OCI-LY1 (cell line): ENCODE measurements around the gene PLSCR4.

Source experiments
- EZH2 ChIP-seq: fragments of 200-600 bp; sonication (generic), shearing (Covaris generic); IDR thresholded peaks from 2 replicates; pipeline ENCODE4 v1.8.0; 2017; ENCODE audit warnings: borderline replicate concordance, mixed run types, mild to moderate bottlenecking, antibody characterized with exemption, low read length, moderate library complexity, mixed read lengths
- TF ChIP-seq, protein P1 (sequence below): fragments of 200-600 bp; sonication (generic), shearing (Covaris generic); IDR thresholded peaks from 2 replicates; pipeline ENCODE4 v1.5.1; 2017; ENCODE audit warnings: mild to moderate bottlenecking, antibody characterized with exemption, low read length, moderate library complexity, mixed read lengths

DNA sequence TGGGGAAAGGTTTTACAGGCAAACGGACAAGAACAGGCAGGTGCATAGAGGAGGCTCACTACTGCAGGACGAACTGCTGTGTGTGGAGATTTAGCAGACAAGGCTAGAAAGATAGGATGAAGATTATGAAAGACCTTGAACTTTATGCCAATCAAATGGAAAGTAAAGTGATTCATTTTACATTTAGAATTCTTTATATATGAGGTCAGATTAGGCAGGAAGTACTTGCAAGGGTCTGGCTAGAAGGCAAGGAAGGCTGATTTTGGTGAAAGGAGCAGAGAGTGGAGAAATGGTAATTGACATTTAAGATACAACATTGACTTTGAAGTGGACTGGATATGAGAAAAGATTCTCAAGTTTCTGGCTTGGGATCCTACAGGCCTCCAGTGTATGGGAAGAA is 33.6 kb downstream of the PLSCR4 start:
- TF ChIP-seq, protein P1, sequence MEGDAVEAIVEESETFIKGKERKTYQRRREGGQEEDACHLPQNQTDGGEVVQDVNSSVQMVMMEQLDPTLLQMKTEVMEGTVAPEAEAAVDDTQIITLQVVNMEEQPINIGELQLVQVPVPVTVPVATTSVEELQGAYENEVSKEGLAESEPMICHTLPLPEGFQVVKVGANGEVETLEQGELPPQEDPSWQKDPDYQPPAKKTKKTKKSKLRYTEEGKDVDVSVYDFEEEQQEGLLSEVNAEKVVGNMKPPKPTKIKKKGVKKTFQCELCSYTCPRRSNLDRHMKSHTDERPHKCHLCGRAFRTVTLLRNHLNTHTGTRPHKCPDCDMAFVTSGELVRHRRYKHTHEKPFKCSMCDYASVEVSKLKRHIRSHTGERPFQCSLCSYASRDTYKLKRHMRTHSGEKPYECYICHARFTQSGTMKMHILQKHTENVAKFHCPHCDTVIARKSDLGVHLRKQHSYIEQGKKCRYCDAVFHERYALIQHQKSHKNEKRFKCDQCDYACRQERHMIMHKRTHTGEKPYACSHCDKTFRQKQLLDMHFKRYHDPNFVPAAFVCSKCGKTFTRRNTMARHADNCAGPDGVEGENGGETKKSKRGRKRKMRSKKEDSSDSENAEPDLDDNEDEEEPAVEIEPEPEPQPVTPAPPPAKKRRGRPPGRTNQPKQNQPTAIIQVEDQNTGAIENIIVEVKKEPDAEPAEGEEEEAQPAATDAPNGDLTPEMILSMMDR = no peak
- TF ChIP-seq EZH2 = no peak
